Measurements from ENCODE around the gene IKBKE. TPM values are rescaled to one million over a fixed set of nuclear protein-coding genes. Genes with fewer than 3 reads are reported as not detected.

The IKBKE gene
- total RNA-seq, 1 experiment from 2014 or later, result 6.6 TPM

DNA sequence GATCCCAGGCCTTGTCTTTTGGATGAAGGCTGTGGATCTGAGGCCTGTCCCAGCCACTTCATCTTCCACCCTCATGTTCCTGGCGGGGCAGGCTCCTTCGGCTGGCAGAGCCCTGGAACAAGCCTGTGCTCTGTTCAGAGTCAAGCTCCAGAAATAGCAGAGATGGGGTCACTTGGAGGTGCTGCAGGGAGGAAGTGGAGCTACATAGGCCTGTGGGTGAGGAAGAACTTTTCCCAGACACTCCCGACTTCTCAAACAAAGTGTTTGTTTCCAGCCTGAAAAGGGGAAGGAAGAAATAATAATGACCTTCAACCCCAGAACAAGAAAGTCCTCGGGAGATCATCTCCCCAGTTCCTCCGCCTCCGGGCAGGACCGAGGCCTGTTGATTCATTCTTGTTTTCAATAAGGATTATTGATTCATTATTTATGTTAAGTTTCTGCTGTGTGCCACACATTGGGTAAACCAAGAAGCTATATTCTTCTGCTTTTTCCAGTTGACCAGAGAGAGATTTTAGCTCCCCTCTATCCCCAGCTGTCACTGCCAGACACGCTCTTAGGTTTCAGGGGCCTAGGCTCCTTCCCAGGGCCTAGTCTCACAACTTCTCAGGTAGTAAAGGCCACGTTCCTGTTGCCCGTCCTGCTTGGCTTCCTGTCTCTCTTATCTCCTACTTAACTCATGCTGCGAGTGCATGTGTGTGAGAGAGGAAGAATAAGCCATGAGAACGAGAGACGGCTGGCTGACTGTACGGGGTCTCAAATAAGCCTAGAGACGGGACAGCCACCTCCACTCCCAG lies 16.9 kb downstream of the IKBKE start:
- Histone ChIP-seq H3T11ph (ENCODE audit: low read length) (no peak overlapping the region), H3K79me1 (ENCODE audit: insufficient read depth, low read depth, low read length, poor library complexity, severe bottlenecking) (no peaks in the 10 kb centered on the region), H3K18ac (ENCODE audit: insufficient read length, low read depth, low read length) (no peak overlapping the region), H3K4me1 (ENCODE audit: insufficient read depth, low read length) (no peaks in the 10 kb centered on the region), H2BK5ac (ENCODE audit: insufficient read length, low read length) (no peak overlapping the region), H3K27ac (ENCODE audit: insufficient read length, low read depth, low read length) (no peak overlapping the region), H2BK15ac (ENCODE audit: low read depth, low read length) (no peak overlapping the region), H4K91ac (ENCODE audit: insufficient read length, low read depth, low read length) (no peak overlapping the region), H2BK20ac (ENCODE audit: low read depth, low read length, poor library complexity, severe bottlenecking) (no peak overlapping the region), H2BK12ac (ENCODE audit: insufficient read length, low read depth, low read length) (no peak overlapping the region), H3K23ac (ENCODE audit: insufficient read length, low read depth, low read length) (no peak overlapping the region), H4K20me1 (ENCODE audit: control insufficient read depth, insufficient read depth, insufficient read length) (no peaks in the 10 kb centered on the region), H4K8ac (replicated peaks; ENCODE audit: insufficient read length, low read depth, low read length) (no peak overlapping the region), H3K56ac (ENCODE audit: insufficient read length, low read depth, low read length) (no peak overlapping the region), H3K4me2 (ENCODE audit: insufficient read depth, insufficient read length, low read length) (no peak overlapping the region), H3K4ac (ENCODE audit: low read depth, low read length) (no peak overlapping the region), H3K14ac (ENCODE audit: insufficient read depth, low read length) (no peak overlapping the region), H3K27me3 (ENCODE audit: insufficient read depth, low read length) (no peaks in the 10 kb centered on the region), H2AK5ac (ENCODE audit: insufficient read length, low read length) (no peak overlapping the region), H3K79me2 (ENCODE audit: insufficient read depth, low read length) (no peaks in the 10 kb centered on the region), H3K9ac (ENCODE audit: extremely low read depth, insufficient read length, low read length) (no peak overlapping the region), H2BK120ac (ENCODE audit: low read depth, low read length, poor library complexity, severe bottlenecking) (no peak overlapping the region), H3K23me2 (ENCODE audit: insufficient read length, low read depth, low read length, poor library complexity, severe bottlenecking) (no peaks in the 10 kb centered on the region), H4K5ac (ENCODE audit: insufficient read length, low read depth, low read length) (no peak overlapping the region), H3K9me3 (ENCODE audit: control insufficient read depth, low read depth, low read length) (no peaks in the 10 kb centered on the region), H2AFZ (ENCODE audit: low read length) (no peak overlapping the region)
- peaks cover 0 to 4% of the 10 kb centered on the region in 2 experiments; a peak in 2 of 4 replicates for H3K4me1 Mint-ChIP-seq
- TF ChIP-seq, protein P1, sequence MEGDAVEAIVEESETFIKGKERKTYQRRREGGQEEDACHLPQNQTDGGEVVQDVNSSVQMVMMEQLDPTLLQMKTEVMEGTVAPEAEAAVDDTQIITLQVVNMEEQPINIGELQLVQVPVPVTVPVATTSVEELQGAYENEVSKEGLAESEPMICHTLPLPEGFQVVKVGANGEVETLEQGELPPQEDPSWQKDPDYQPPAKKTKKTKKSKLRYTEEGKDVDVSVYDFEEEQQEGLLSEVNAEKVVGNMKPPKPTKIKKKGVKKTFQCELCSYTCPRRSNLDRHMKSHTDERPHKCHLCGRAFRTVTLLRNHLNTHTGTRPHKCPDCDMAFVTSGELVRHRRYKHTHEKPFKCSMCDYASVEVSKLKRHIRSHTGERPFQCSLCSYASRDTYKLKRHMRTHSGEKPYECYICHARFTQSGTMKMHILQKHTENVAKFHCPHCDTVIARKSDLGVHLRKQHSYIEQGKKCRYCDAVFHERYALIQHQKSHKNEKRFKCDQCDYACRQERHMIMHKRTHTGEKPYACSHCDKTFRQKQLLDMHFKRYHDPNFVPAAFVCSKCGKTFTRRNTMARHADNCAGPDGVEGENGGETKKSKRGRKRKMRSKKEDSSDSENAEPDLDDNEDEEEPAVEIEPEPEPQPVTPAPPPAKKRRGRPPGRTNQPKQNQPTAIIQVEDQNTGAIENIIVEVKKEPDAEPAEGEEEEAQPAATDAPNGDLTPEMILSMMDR (conservative IDR thresholded peaks at IDR 0.05), result no peak
- no peaks in the 10 kb centered on the region for H3K27me3 Mint-ChIP-seq (ENCODE audit: low read depth)
- H3K36me3 Mint-ChIP-seq (ENCODE audit: insufficient read depth in 1 of 3, low read depth in 3 of 3), result peaks cover 0 to 2% (median 0%) of the 10 kb centered on the region in 3 experiments; a peak in 1 of 7 replicates
- DNase-seq, result no peak
- WGBS (ENCODE audit: extremely low coverage, insufficient read length, low lambda C conversion rate), result no CpG with 5 or more reads among the region's 15 CpGs
- H3K4me3 Mint-ChIP-seq, result no peak overlapping the region
- H3K9me3 Mint-ChIP-seq, result no peaks in the 10 kb centered on the region
- H3K27ac Mint-ChIP-seq, result no peak overlapping the region

All from H9 (cell line).